GM23248 (cell line): ENCODE measurements around the gene HPX. TPM values are rescaled to one million over a fixed set of nuclear protein-coding genes. Genes with fewer than 3 reads are reported as not detected.

Source experiments
- DNase-seq: peaks from one replicate; pipeline ENCODE4 v3.0.0-alpha.2; 2015
- H2AFZ ChIP-seq: fragments of 200-600 bp; sonication (generic); 2 replicates; pipeline ENCODE4 v1.6.1; 2016; ENCODE audit warnings: antibody characterized with exemption
- H3F3A ChIP-seq: fragments of 200-600 bp; sonication (generic); 2 replicates; pipeline ENCODE4 v1.6.1; 2016; ENCODE audit warnings: mild to moderate bottlenecking, antibody characterized with exemption, mixed run types; ENCODE audit not compliant: insufficient read depth
- H3K27ac ChIP-seq: fragments of 200-600 bp; sonication (generic); 2 replicates; pipeline ENCODE4 v1.5.1; 2016; ENCODE audit warnings: mild to moderate bottlenecking
- H3K27me3 ChIP-seq: fragments of 200-600 bp; sonication (generic); replicated peaks from 2 replicates; pipeline ENCODE4 v1.6.1; 2016; ENCODE audit warnings: mild to moderate bottlenecking; ENCODE audit not compliant: insufficient read depth
- H3K36me3 ChIP-seq: fragments of 200-600 bp; sonication (generic); 2 replicates; pipeline ENCODE4 v1.6.1; 2016; ENCODE audit warnings: low read depth, mild to moderate bottlenecking
- H3K4me1 ChIP-seq: fragments of 200-600 bp; sonication (generic); 2 replicates; pipeline ENCODE4 v1.6.1; 2016; ENCODE audit warnings: mild to moderate bottlenecking; ENCODE audit not compliant: insufficient read depth
- H3K4me2 ChIP-seq: fragments of 200-600 bp; sonication (generic); one replicate; pipeline ENCODE4 v1.6.1; 2016; ENCODE audit warnings: mild to moderate bottlenecking; ENCODE audit not compliant: unreplicated experiment
- H3K4me3 ChIP-seq: fragments of 200-600 bp; sonication (generic); 2 replicates; pipeline ENCODE4 v1.5.1; 2016; ENCODE audit warnings: mild to moderate bottlenecking
- H3K79me2 ChIP-seq: fragments of 200-600 bp; sonication (generic); 2 replicates; pipeline ENCODE4 v1.6.1; 2016; ENCODE audit warnings: mild to moderate bottlenecking; ENCODE audit not compliant: insufficient read depth
- H3K9ac ChIP-seq: fragments of 200-600 bp; sonication (generic); 2 replicates; pipeline ENCODE4 v1.6.1; 2016; ENCODE audit warnings: mild to moderate bottlenecking
- H3K9me2 ChIP-seq: fragments of 200-600 bp; sonication (generic); 2 replicates; pipeline ENCODE4 v1.6.1; 2016; ENCODE audit warnings: mixed run types, mild to moderate bottlenecking, moderate library complexity; ENCODE audit not compliant: insufficient read depth
- H3K9me3 ChIP-seq: fragments of 200-600 bp; sonication (generic); one replicate; pipeline ENCODE4 v1.6.1; 2017; ENCODE audit warnings: low read depth
- H4K20me1 ChIP-seq: fragments of 200-600 bp; sonication (generic); 2 replicates; pipeline ENCODE4 v1.6.0; 2016; ENCODE audit not compliant: insufficient read depth
- EZH2 ChIP-seq: fragments of 200-600 bp; sonication (generic); IDR thresholded peaks from 2 replicates; pipeline ENCODE4 v1.6.1; 2018; ENCODE audit warnings: antibody characterized with exemption, mild to moderate bottlenecking; ENCODE audit not compliant: insufficient read depth, poor library complexity, severe bottlenecking
- EZH2phosphoT487 ChIP-seq: fragments of 200-600 bp; sonication (generic); IDR thresholded peaks from 2 replicates; pipeline ENCODE4 v1.6.1; 2018; ENCODE audit warnings: antibody characterized with exemption, moderate library complexity, mild to moderate bottlenecking, low read depth; ENCODE audit not compliant: insufficient read depth
- WGBS, 2 experiments: methylation state at CpG; one replicate each; pipeline ENCODE4 v1.1.6; 2015 to 2017; ENCODE audit warnings: low lambda C conversion rate in 2 of 2, low coverage in 1 of 2; ENCODE audit errors: missing lambda C conversion rate in 2 of 2; 5-methylcytosine and 5-hydroxymethylcytosine counted together
- in situ Hi-C: fragments of 300-500 bp; cut with MboI; formaldehyde crosslinking; loops from 2 replicates; pipeline ENCODE4 v1.15.0; 2020
- polyA plus RNA-seq: library from polyadenylated mRNA; unstranded; fragments of >200 nt; fragmentation: Nextera tagmentation; extraction: Ambion mirVana; gene quantifications from 2 replicates; pipeline ENCODE4 v1.2.1, GENCODE V29; 2016
- total RNA-seq: library from RNA; depleted of rRNA; stranded (reverse); fragments of >200 nt; shearing (Covaris generic); gene quantifications from 2 replicates; pipeline ENCODE4 v1.2.3, GENCODE V29; 2014

The HPX gene
- total and polyA plus RNA-seq, 2 experiments from 2014 or later, result 0.22 to 0.43 TPM

DNA sequence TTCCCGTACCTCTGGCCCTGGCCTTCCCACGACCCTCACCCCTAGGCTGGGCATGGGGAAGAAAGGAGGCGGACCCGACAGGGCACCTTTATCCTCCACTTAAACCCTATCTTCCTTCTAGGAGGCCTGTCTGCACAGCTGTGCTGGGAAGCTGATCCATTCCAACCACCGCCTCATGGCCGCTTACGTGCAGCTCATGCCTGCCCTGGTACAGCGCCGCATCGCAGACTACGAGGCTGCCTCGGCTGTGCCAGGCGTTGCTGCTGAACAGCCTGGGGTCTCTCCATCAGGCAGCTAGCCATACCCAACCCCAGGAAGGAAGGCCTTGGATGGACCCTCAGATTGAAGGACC is 41.1 kb upstream of the HPX start:
- DNase-seq, result peak; percentile 60
- peak overlapping the region; percentile 94 for H3K27ac ChIP-seq
- no peaks in the 10 kb centered on the region for H3K9me2 ChIP-seq
- in situ Hi-C loops, result no loop called here
- peak overlapping the region; percentile 94 for H3K4me2 ChIP-seq
- H3F3A ChIP-seq, result no peaks in the 10 kb centered on the region; the same call in none of the 2 replicates
- H3K36me3 ChIP-seq, result peaks cover 33% of the 10 kb centered on the region; the same call in 1 of the 2 replicates
- 3 to 6% methylated on average over 13 of the region's 13 CpGs for WGBS, 2 experiments
- peak overlapping the region; percentile 100 for H3K9ac ChIP-seq
- H3K79me2 ChIP-seq, result peaks cover 87% of the 10 kb centered on the region
- peak overlapping the region; percentile 77 for H2AFZ ChIP-seq
- H3K27me3 ChIP-seq, result no peaks in the 10 kb centered on the region
- no peaks in the 10 kb centered on the region for H3K9me3 ChIP-seq
- no peaks in the 10 kb centered on the region for H4K20me1 ChIP-seq
- peaks cover 19% of the 10 kb centered on the region for H3K4me1 ChIP-seq
- no peak for TF ChIP-seq EZH2
- TF ChIP-seq EZH2phosphoT487, result no peak
- peak overlapping the region; percentile 96 for H3K4me3 ChIP-seq

DNA sequence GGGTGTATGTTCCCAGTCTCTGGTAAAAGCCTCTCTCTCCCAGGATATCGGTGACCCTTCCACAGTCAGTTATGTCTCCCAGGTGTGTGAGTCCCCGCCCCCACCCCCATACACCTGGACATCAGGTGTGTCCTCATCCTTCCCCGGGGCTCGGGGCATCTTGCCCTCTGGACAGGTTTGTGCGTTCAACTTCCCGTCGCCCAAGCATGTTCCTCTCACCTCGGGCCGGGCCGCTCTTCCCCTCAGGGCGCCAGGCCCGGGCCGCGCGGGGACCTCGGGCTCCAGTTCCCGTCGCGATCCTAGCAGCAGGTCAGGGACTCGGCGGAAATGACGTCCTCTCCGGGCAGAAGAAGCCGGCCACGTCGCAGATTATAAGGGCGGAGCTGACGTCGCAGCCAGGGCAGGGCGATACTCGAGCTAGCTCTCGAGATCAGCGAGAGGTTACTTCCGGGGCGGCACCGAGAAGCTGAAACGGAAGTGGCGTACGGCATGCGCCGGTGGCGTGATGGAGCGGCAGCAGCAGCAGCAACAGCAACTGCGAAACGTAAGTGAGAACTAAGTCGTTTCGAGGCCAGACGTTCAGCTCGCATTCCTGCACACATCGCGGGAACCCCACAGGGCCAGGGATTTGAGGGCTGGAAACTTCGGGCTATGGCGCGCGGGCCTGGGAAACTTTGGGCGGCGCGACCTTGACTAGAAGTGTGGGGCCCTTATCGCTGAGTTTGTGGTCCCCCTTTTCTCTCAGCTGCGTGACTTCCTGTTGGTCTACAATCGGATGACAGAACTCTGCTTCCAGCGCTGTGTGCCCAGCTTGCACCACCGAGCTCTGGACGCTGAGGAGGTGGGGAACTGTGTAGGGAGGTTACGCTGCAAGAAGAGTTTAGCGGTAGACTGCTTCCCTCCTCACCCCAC is 40.5 kb upstream of the HPX start, which contains the start of the genes ARFIP2 and TIMM10B:
Gene ARFIP2, minus strand, starts transcription at position 320 of the 912 bp plus-strand sequence. CDS start 910 bp downstream, outside the sequence.
Gene TIMM10B, plus strand, starts transcription at position 490 of the 912 bp plus-strand sequence. Its CDS starts 16 bp downstream, at position 506.
- no peaks in the 10 kb centered on the region for H3K27me3 ChIP-seq

DNA sequence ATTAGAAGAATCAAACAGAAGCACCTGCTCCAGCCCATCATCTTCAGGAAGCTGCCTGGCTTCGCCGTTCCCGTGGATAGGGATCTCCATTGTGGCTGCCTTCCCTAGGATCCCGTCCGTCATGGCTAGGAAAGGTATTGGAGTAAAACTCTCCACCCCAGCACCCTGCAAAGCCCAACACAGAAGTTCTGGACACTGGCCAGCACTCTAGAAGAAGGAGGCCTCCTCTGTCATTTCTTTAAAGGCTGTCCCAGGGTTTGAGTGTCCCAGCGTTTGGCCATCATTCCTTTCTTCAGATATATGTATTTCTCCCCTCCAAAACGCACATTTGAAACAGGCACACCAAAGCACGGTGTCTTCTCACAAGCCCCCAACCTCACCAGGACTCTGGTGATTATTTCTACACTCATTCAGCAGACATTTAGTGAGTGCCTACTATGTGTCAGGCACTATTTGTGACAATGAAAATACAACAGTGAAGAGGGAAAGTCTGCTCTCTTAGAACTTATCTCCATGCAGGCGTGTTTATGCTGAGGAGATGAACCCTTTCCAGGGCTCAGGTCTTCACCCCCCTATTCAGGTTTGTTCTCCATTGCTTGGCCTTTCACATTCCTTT is 39.6 kb upstream of the HPX start:
- Histone ChIP-seq H3K4me1 (peaks cover 21% of the 10 kb centered on the region), H3K9ac (peak overlapping the region; percentile 100), H3K4me3 (peak overlapping the region; percentile 96), H4K20me1 (no peaks in the 10 kb centered on the region), H3K9me2 (no peaks in the 10 kb centered on the region), H3K9me3 (no peaks in the 10 kb centered on the region), H3K27ac (peak overlapping the region; percentile 94), H2AFZ (peak overlapping the region; percentile 77), H3K79me2 (peaks cover 72% of the 10 kb centered on the region), H3K27me3 (no peaks in the 10 kb centered on the region), H3K4me2 (peak overlapping the region; percentile 93), H3K36me3 (peaks cover 20% of the 10 kb centered on the region; the same call in 1 of the 2 replicates), H3F3A (peaks cover 6% of the 10 kb centered on the region)
- 40 to 45% methylated on average over 9 of the region's 9 CpGs for WGBS, 2 experiments
- no peak for TF ChIP-seq EZH2
- no peak for TF ChIP-seq EZH2phosphoT487
- in situ Hi-C loops, result no loop called here
- peak; percentile 67 for DNase-seq

More for the DNA sequence above, 40.5 kb upstream of the HPX start, which contains the start of the genes ARFIP2 and TIMM10B:
- in situ Hi-C loops, result no loop called here
- TF ChIP-seq EZH2phosphoT487 (no peak), EZH2 (no peak)
- Histone ChIP-seq H3K9me2 (no peaks in the 10 kb centered on the region), H3K4me2 (peak within 1 kb of the TSS; percentile 94), H3K4me3 (peak within 1 kb of the TSS; percentile 96), H3K9me3 (no peaks in the 10 kb centered on the region), H3K36me3 (peaks cover 27% of the 10 kb centered on the region; the same call in 1 of the 2 replicates), H3K27ac (peak within 1 kb of the TSS; percentile 94), H3K9ac (peak within 1 kb of the TSS; percentile 100), H3K79me2 (peaks cover 81% of the 10 kb centered on the region), H3K4me1 (peaks cover 19% of the 10 kb centered on the region), H3F3A (no peaks in the 10 kb centered on the region; the same call in none of the 2 replicates), H2AFZ (peak within 1 kb of the TSS; percentile 77), H4K20me1 (no peaks in the 10 kb centered on the region)
- 1 to 2% methylated on average over 64 to 66 of the region's 66 CpGs for WGBS, 2 experiments
- DNase-seq, result peak; percentile 100

GRCh38 chr11:6476571-6476970 is 35.8 kb upstream of the HPX start:
- Histone ChIP-seq H3K27me3 (no peaks in the 10 kb centered on the region), H3K4me1 (peaks cover 27% of the 10 kb centered on the region), H4K20me1 (no peaks in the 10 kb centered on the region), H3F3A (peaks cover 19% of the 10 kb centered on the region), H3K79me2 (peaks cover 48% of the 10 kb centered on the region), H3K36me3 (no peaks in the 10 kb centered on the region), H3K4me3 (no peak overlapping the region), H3K4me2 (no peak overlapping the region), H2AFZ (no peak overlapping the region), H3K9ac (no peak overlapping the region), H3K27ac (no peak overlapping the region), H3K9me2 (no peaks in the 10 kb centered on the region), H3K9me3 (no peaks in the 10 kb centered on the region)
- TF ChIP-seq EZH2 (no peak), EZH2phosphoT487 (no peak)
- in situ Hi-C loops, result no loop called here
- WGBS, 2 experiments, result 94 to 98% methylated on average over 4 of the region's 4 CpGs
- no peak for DNase-seq
